ENCODE measurements around the gene CCDC196.

The CCDC196 gene

GRCh38 chr14:66508547-66508845 is 22.3 kb downstream of the CCDC196 start:
- TF ChIP-seq HDGF (IDR thresholded peaks at IDR 0.05; ENCODE audit: borderline replicate concordance) (no peak), NFRKB (IDR thresholded peaks at IDR 0.05) (no peak), L3MBTL2 (conservative IDR thresholded peaks at IDR 0.05) (no peak), ZNF384 (IDR thresholded peaks at IDR 0.05) (no peak), ELF4 (IDR thresholded peaks at IDR 0.05) (no peak), FOXM1 (IDR thresholded peaks at IDR 0.05; ENCODE audit: borderline replicate concordance) (no peak), SUZ12 (IDR thresholded peaks at IDR 0.05) (no peak), LEF1 (IDR thresholded peaks at IDR 0.05; ENCODE audit: borderline replicate concordance) (no peak), TARDBP (IDR thresholded peaks at IDR 0.05) (no peak), ARNT (IDR thresholded peaks at IDR 0.05) (no peak), SP1 (IDR thresholded peaks at IDR 0.05) (no peak), FOXK2 (IDR thresholded peaks at IDR 0.05) (no peak), FOXA1 (IDR thresholded peaks at IDR 0.05) (no peak), BHLHE40 (IDR thresholded peaks at IDR 0.05; ENCODE audit: borderline replicate concordance) (no peak)
- TF ChIP-seq, protein P1, sequence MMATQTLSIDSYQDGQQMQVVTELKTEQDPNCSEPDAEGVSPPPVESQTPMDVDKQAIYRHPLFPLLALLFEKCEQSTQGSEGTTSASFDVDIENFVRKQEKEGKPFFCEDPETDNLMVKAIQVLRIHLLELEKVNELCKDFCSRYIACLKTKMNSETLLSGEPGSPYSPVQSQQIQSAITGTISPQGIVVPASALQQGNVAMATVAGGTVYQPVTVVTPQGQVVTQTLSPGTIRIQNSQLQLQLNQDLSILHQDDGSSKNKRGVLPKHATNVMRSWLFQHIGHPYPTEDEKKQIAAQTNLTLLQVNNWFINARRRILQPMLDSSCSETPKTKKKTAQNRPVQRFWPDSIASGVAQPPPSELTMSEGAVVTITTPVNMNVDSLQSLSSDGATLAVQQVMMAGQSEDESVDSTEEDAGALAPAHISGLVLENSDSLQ (IDR thresholded peaks at IDR 0.05) = no peak
- DNase-seq (ENCODE audit: extremely low spot score) = no peak
- ChIA-PET CTCF (no interaction called here), POLR2A (interaction anchor here (0.7 to 2.5 kb wide), 8 partner anchors 8 to 589 kb away, joined by 3 to 16 read pairs (median 4); no protein-coding TSS in a partner anchor)

GRCh38 chr14:66508846-66509621 is 22.9 kb downstream of the CCDC196 start:
- ChIA-PET POLR2A (interaction anchor here (1.0 to 1.9 kb wide), 5 partner anchors 8 to 588 kb away, joined by 3 to 16 read pairs (median 4); no protein-coding TSS in a partner anchor), CTCF (no interaction called here)
- peak; percentile 31 for DNase-seq (ENCODE audit: extremely low spot score)
- TF ChIP-seq FOXA1 (IDR thresholded peaks at IDR 0.05) = no peak
- TF ChIP-seq L3MBTL2 (conservative IDR thresholded peaks at IDR 0.05) = 0 out of 2 replicates have a peak, but pooled peaks have one; percentile 31

GRCh38 chr14:66509874-66510273 is 23.7 kb downstream of the CCDC196 start:
- CTCF ChIA-PET = no interaction called here
- TF ChIP-seq SP1 (IDR thresholded peaks at IDR 0.05) (no peak), BHLHE40 (IDR thresholded peaks at IDR 0.05; ENCODE audit: borderline replicate concordance) (no peak), CTBP1 (IDR thresholded peaks at IDR 0.05; ENCODE audit: borderline replicate concordance) (no peak), FOXA1 (IDR thresholded peaks at IDR 0.05) (no peak), ZNF384 (IDR thresholded peaks at IDR 0.05) (no peak), ELF4 (IDR thresholded peaks at IDR 0.05) (no peak), FOXK2 (IDR thresholded peaks at IDR 0.05) (no peak)
- no peak for DNase-seq (ENCODE audit: extremely low spot score)
- POLR2A ChIA-PET = no interaction called here

DNA sequence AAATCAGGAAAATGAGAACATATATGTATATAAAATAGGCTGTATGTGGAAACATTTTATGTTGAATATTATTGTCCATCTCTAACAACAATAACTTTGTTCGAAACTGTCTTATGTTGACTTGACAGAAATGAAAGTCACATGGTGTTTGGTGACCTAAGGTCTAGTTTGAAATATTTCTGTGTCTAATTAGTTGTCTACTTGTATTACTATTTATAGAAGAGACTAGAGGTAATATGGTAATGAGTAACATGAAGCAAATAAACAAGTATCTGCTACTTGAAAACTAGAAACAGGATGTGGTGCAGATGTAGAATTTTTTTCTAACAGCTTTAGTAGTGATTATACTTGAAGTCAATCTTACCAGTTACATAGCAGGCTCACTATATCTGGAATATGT is 25.7 kb downstream of the CCDC196 start:
- ChIA-PET POLR2A (no interaction called here), CTCF (no interaction called here)
- DNase-seq (ENCODE audit: extremely low spot score) = no peak
- TF ChIP-seq CTBP1 (IDR thresholded peaks at IDR 0.05; ENCODE audit: borderline replicate concordance) (no peak), FOXK2 (IDR thresholded peaks at IDR 0.05) (no peak), TARDBP (IDR thresholded peaks at IDR 0.05) (no peak), NFRKB (IDR thresholded peaks at IDR 0.05) (no peak), FOXA1 (IDR thresholded peaks at IDR 0.05) (no peak), ELF4 (IDR thresholded peaks at IDR 0.05) (no peak), ZNF384 (IDR thresholded peaks at IDR 0.05) (no peak)

DNA sequence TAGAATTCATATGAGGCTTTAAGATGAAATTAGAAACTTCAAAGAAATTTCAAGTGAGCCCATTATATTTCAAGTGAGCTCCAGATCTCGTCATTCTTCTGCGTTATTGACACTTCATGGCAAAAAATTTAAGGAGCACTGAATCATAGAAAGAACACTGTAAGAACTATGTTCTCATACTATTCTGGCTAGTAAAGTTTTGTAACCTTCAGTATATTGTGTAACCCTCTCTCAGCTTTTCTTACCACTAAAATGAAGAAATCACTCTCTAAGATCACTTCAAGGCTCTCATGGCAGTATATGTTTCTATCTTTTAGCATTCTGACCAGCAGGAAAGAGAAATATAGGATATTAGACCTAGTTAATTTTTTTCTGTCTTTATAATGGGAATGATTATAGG is 28.0 kb downstream of the CCDC196 start:
- ChIA-PET POLR2A (no interaction called here), CTCF (no interaction called here)
- DNase-seq (ENCODE audit: extremely low spot score) = no peak
- no peak for TF ChIP-seq FOXA1 (IDR thresholded peaks at IDR 0.05)
- no peak for TF ChIP-seq LEF1 (IDR thresholded peaks at IDR 0.05; ENCODE audit: borderline replicate concordance)
- no peak for TF ChIP-seq ZNF384 (IDR thresholded peaks at IDR 0.05)

DNA sequence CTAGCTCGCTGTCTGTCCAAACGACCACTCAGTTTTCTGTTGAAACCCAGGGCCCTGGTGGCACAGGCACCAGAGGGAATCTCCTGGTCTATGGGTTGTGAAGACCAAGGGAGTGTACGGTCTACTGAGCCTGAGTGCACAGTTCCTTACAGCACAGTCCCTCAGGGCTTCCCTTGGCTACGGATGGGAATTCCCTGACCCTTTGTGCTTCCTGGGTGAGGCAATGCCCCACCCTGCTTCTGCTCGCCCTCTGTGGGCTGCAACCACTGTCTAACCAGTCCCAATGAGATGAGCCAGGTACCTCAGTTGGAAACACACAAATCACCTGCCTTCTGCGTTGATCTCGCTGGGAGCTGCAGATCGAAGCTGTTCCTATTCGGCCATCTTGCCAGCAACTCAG is 44.4 kb downstream of the CCDC196 start:
- DNase-seq (ENCODE audit: extremely low spot score) = no peak
- ChIA-PET POLR2A (no interaction called here), CTCF (no interaction called here)
- TF ChIP-seq L3MBTL2 (conservative IDR thresholded peaks at IDR 0.05) = no peak
- no peak for TF ChIP-seq TARDBP (IDR thresholded peaks at IDR 0.05)
- no peak for TF ChIP-seq LEF1 (IDR thresholded peaks at IDR 0.05; ENCODE audit: borderline replicate concordance)
- no peak for TF ChIP-seq FOXK2 (IDR thresholded peaks at IDR 0.05)
- no peak for TF ChIP-seq ELF4 (IDR thresholded peaks at IDR 0.05)
- no peak for TF ChIP-seq CTBP1 (IDR thresholded peaks at IDR 0.05; ENCODE audit: borderline replicate concordance)
- TF ChIP-seq FOXM1 (IDR thresholded peaks at IDR 0.05; ENCODE audit: borderline replicate concordance) = no peak
- no peak for TF ChIP-seq HDGF (IDR thresholded peaks at IDR 0.05; ENCODE audit: borderline replicate concordance)
- TF ChIP-seq BHLHE40 (IDR thresholded peaks at IDR 0.05; ENCODE audit: borderline replicate concordance) = no peak
- no peak for TF ChIP-seq SUZ12 (IDR thresholded peaks at IDR 0.05)
- no peak for TF ChIP-seq ARNT (IDR thresholded peaks at IDR 0.05)
- TF ChIP-seq ZNF384 (IDR thresholded peaks at IDR 0.05) = no peak
- TF ChIP-seq SP1 (IDR thresholded peaks at IDR 0.05) = no peak
- TF ChIP-seq FOXA1 (IDR thresholded peaks at IDR 0.05) = no peak
- TF ChIP-seq, protein P1 (IDR thresholded peaks at IDR 0.05) = no peak

DNA sequence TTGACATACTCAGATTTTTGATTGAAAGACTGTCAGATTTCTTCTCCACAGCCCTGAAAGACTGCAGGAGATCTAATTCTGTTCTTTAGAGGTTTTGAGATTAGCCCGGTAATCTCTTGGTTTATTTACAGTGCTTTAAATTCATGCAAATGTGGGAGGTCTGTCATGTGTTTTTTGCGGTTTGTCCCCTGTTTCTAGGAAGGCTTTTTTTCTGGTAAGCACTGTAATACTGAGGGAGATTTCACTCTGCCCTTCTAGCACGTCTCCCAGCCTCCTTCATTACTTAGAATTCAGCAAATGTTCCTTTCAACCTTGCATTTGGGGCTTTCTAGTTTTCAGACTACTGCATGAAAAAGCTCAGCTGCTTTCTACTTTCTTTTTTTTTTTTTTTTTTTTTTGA is 52.9 kb downstream of the CCDC196 start:
- CTCF ChIA-PET = no interaction called here
- TF ChIP-seq SUZ12 (IDR thresholded peaks at IDR 0.05) (no peak), NFRKB (IDR thresholded peaks at IDR 0.05) (no peak), ELF4 (IDR thresholded peaks at IDR 0.05) (no peak), FOXM1 (IDR thresholded peaks at IDR 0.05; ENCODE audit: borderline replicate concordance) (no peak), CTBP1 (IDR thresholded peaks at IDR 0.05; ENCODE audit: borderline replicate concordance) (no peak), LEF1 (IDR thresholded peaks at IDR 0.05; ENCODE audit: borderline replicate concordance) (no peak), HDGF (IDR thresholded peaks at IDR 0.05; ENCODE audit: borderline replicate concordance) (no peak), FOXA1 (IDR thresholded peaks at IDR 0.05) (no peak), TARDBP (IDR thresholded peaks at IDR 0.05) (no peak), ARNT (IDR thresholded peaks at IDR 0.05) (no peak), ZNF384 (IDR thresholded peaks at IDR 0.05) (no peak), SP1 (IDR thresholded peaks at IDR 0.05) (no peak)
- TF ChIP-seq, protein P1 (IDR thresholded peaks at IDR 0.05) = no peak
- DNase-seq (ENCODE audit: extremely low spot score) = no peak
- POLR2A ChIA-PET = interaction anchor here (1.2 kb wide), 1 partner anchor 31 kb away, joined by 3 read pairs; the partner anchor contains the start of gene GPHN
